Lower leg skin (tissue), 4 donors: ENCODE results near the gene INSYN1. TPM values are rescaled to one million over a fixed set of nuclear protein-coding genes. Genes with fewer than 3 reads are reported as not detected.

ENCODE experiments used
- DNase-seq, 2 donors: peaks; one replicate each; pipeline ENCODE4 v3.0.0-alpha.2; 2019; ENCODE audit warnings: low spot score in 2 of 2
- H3K4me3 ChIP-seq: fragments of 200-600 bp; sonication (generic); 2 replicates; pipeline ENCODE4 v1.5.1; 2017; ENCODE audit warnings: mild to moderate bottlenecking, low read depth; ENCODE audit not compliant: poor library complexity, severe bottlenecking
- POLR2A ChIP-seq, 2 donors: fragments of 450-650 bp; IDR thresholded peaks; one replicate each; pipeline ENCODE4 v1.6.1; 2016 to 2017; ENCODE audit warnings: antibody characterized with exemption in 2 of 2, mild to moderate bottlenecking in 1 of 2, moderate library complexity in 1 of 2
- WGBS, 2 donors: methylation state at CpG; one replicate each; pipeline ENCODE4 v1.1.5; 2018; 5-methylcytosine and 5-hydroxymethylcytosine counted together
- intact Hi-C: fragments of 100-400 bp; cut with DNase I; formaldehyde crosslinking; loops from one replicate; pipeline ENCODE4 v1.15.0; 2023; ENCODE audit warnings: low total_unique reads
- total RNA-seq, 4 donors: library from RNA; depleted of rRNA; stranded (reverse); fragments of >200 nt; gene quantifications; one replicate each; pipeline ENCODE4 v1.1.0, GENCODE V29; 2016
- TF ChIP-seq, protein P1 (sequence below), 3 donors: fragments of 450-650 bp; IDR thresholded peaks; one replicate each; pipeline ENCODE4 v1.5.1; 2016; ENCODE audit warnings: antibody characterized with exemption in 3 of 3, mild to moderate bottlenecking in 3 of 3, moderate library complexity in 2 of 3

Gene INSYN1
- total RNA-seq, 4 donors from 2014 or later: 30.9 to 50.7 (median 34.8) TPM

DNA sequence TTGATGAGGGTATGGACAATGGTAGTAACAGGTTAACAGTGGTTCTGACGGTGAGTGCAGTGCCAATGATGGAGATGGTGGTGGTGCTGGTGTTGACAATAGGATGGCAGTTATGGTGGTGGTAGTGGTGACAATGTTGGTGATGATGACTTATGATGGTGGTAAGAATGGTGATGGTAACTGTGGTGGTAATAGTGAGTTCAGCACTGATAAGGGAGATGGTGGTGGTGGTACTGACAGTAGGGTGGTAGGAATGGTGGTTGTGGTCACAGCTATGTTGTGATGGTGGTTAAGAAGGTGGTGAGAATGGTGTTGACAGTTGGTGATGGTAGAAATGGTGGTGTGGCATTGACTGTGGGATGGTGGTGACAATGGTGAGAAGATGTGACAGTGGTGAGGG lies 13.4 kb upstream of the INSYN1 start:
- H3K4me3 ChIP-seq: no peak overlapping the region
- intact Hi-C loops: no loop called here
- no peak for TF ChIP-seq POLR2A (IDR thresholded peaks at IDR 0.05)
- TF ChIP-seq, protein P1, sequence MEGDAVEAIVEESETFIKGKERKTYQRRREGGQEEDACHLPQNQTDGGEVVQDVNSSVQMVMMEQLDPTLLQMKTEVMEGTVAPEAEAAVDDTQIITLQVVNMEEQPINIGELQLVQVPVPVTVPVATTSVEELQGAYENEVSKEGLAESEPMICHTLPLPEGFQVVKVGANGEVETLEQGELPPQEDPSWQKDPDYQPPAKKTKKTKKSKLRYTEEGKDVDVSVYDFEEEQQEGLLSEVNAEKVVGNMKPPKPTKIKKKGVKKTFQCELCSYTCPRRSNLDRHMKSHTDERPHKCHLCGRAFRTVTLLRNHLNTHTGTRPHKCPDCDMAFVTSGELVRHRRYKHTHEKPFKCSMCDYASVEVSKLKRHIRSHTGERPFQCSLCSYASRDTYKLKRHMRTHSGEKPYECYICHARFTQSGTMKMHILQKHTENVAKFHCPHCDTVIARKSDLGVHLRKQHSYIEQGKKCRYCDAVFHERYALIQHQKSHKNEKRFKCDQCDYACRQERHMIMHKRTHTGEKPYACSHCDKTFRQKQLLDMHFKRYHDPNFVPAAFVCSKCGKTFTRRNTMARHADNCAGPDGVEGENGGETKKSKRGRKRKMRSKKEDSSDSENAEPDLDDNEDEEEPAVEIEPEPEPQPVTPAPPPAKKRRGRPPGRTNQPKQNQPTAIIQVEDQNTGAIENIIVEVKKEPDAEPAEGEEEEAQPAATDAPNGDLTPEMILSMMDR (IDR thresholded peaks at IDR 0.05): no peak
- 92 to 100% methylated on average over 1 of the region's 1 CpG for WGBS, 2 donors
- DNase-seq: no peak

DNA sequence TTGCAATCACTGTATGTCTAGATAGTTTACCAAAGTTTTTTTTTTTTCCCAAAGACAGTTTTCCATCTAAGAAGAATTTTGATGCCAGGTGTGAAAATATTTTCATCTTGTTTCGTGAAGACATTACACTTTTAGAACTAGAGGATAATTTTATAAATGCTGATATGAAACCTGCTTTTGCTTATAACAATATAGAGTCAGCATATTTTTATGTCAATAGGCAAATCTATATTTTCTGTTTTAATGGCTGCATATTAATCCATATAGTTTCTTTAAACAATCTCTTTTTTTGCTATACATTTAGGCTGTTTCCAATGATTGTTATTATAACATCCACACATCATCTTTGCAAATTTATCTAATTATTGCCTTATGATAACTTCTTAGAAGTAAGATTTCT lies 12.6 kb upstream of the INSYN1 start:
- intact Hi-C loops: no loop called here
- no peak for DNase-seq
- H3K4me3 ChIP-seq: no peak overlapping the region
- 95 to 98% methylated on average over 1 of the region's 1 CpG for WGBS, 2 donors
- TF ChIP-seq, protein P1 (IDR thresholded peaks at IDR 0.05): no peak
- no peak for TF ChIP-seq POLR2A (IDR thresholded peaks at IDR 0.05)

GRCh38 chr15:73763931-73764330 lies 10.8 kb upstream of the INSYN1 start:
- intact Hi-C loops: no loop called here
- WGBS, 2 donors: 67 to 82% methylated on average over 3 of the region's 3 CpGs
- no peak for DNase-seq
- TF ChIP-seq POLR2A (IDR thresholded peaks at IDR 0.05): no peak
- TF ChIP-seq, protein P1 (IDR thresholded peaks at IDR 0.05): no peak
- no peak overlapping the region for H3K4me3 ChIP-seq

DNA sequence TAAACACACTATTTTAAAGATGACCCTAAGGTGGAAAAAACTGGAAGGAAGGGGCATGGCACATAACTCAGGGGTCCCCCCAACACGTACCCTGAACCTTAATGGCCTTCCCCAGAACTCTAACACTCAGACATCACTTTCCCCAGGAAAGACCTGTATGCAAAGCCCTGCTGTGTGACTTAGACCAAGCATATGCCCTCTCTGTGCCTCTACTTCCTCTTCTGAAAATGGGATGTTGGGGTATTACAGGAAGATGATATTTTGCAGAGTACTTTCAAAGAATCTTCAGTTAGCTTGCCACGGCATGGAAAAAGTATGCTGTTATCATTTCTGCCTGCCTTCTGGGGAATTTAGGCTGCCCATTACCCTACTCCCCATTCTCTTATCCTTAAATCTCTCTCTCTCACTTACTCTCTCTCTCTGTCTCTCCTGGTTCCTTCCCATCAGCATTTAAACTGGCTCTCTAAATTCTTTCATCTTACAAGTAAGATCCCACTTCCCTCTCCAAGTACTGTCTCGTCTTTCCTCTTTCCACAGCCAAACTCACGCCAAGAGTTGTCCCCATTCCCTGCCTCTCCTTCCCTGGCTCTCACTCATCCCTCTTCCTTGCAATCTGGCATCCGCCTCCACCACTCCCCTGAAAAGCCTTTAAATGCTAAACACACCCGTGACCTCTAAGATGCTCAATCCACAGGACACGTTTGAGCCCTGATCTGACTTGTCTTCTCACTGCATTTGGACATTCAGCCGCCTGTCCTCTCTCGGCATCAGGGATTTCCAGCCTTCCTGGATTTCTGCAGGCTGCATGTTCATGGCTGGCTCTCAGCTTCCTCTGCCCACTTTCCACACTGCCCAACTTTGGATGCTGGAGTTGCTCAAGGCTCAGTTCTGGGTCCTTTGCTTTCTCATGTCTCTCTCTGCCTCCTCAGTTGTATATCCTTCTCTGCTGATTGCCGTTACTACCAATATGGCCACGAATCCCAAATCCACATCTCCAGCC lies 7.5 kb upstream of the INSYN1 start:
- H3K4me3 ChIP-seq: no peak overlapping the region
- WGBS, 2 donors: 35 to 37% methylated on average over 11 of the region's 11 CpGs
- intact Hi-C loops: no loop called here
- TF ChIP-seq, protein P1 (IDR thresholded peaks at IDR 0.05): no peak
- DNase-seq: no peak

GRCh38 chr15:73758461-73758860 lies 5.3 kb upstream of the INSYN1 start:
- no peak for DNase-seq
- TF ChIP-seq, protein P1 (IDR thresholded peaks at IDR 0.05): no peak
- no peak for TF ChIP-seq POLR2A (IDR thresholded peaks at IDR 0.05)
- WGBS, 2 donors: 72 to 77% methylated on average over 5 of the region's 5 CpGs
- H3K4me3 ChIP-seq: no peak overlapping the region
- intact Hi-C loops: no loop called here
